ENCODE measurements around the gene SLC25A53. TPM values are rescaled to one million over a fixed set of nuclear protein-coding genes. Genes with fewer than 3 reads are reported as not detected.
"Not testable (repeated sequence)": the region's sequence is repeated elsewhere in the genome, so short reads cannot be mapped to it uniquely, and the experiment has no call there.

SLC25A53 gene
- total and polyA plus RNA-seq, 11 donors = 5.3 to 16.5 (median 10.9) TPM

GRCh38 chrX:104085477-104085876 lies 71.3 kb downstream of the SLC25A53 start:
- 90 to 100% (median 92%) methylated on average over 2 to 7 of the region's 7 CpGs for WGBS, 4 donors
- no peaks in the 10 kb centered on the region for H3K36me3 ChIP-seq
- no peak for DNase-seq
- intact Hi-C loops (cut with DNase I) = no loop called here
- H3K27me3 ChIP-seq = peaks cover 0 to 17% (median 0%) of the 10 kb centered on the region in 9 donors
- no peak overlapping the region for H3K27ac ChIP-seq
- no peak for ATAC-seq
- no peaks in the 10 kb centered on the region for H3K9me3 ChIP-seq
- TF ChIP-seq POLR2A (IDR thresholded peaks at IDR 0.05) = no peak
- TF ChIP-seq, protein P1, sequence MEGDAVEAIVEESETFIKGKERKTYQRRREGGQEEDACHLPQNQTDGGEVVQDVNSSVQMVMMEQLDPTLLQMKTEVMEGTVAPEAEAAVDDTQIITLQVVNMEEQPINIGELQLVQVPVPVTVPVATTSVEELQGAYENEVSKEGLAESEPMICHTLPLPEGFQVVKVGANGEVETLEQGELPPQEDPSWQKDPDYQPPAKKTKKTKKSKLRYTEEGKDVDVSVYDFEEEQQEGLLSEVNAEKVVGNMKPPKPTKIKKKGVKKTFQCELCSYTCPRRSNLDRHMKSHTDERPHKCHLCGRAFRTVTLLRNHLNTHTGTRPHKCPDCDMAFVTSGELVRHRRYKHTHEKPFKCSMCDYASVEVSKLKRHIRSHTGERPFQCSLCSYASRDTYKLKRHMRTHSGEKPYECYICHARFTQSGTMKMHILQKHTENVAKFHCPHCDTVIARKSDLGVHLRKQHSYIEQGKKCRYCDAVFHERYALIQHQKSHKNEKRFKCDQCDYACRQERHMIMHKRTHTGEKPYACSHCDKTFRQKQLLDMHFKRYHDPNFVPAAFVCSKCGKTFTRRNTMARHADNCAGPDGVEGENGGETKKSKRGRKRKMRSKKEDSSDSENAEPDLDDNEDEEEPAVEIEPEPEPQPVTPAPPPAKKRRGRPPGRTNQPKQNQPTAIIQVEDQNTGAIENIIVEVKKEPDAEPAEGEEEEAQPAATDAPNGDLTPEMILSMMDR (IDR thresholded peaks at IDR 0.05) = no peak
- no peak overlapping the region for H3K4me3 ChIP-seq
- no peaks in the 10 kb centered on the region for H3K4me1 ChIP-seq

DNA sequence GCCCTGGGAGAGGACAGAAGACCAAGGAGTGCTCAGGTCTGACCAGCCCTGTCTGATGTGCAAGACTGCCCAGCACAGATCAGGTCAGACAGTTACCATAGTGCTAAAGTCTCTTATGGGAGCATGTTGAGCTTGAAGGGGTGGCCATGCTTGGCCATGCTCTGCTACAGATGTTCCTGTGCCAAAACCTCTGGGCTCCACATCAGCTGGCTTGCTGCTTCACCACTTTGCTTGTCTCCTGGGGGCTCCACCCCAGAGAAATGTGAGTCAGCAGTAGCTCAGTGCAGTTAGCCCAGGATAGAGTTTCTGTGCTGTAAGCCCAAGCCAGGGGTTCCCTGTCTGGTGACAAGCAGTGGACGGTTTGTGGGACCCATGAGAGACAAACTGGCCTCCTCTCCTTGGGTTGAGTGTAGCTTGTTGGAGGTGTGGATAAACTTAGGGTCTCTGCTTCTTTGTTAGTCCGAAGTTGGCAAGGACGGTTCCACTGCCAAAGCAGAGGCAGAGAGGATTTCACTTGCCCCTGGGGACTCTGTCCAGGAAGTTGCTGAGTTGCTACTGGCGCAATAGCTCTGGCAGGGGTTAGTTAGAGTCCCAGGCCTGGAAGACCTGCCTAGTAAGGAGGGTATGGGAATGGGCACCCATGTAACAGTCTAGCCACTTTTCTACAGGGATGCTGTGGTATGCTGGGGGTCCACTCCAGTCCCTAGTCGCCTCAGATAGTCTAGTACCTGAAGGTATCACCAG lies 72.1 kb downstream of the SLC25A53 start:
- Histone ChIP-seq H3K4me1 (no peaks in the 10 kb centered on the region), H3K27me3 (peaks cover 0 to 17% (median 0%) of the 10 kb centered on the region in 9 donors), H3K4me3 (no peak overlapping the region), H3K27ac (no peak overlapping the region), H3K9me3 (no peaks in the 10 kb centered on the region), H3K36me3 (no peaks in the 10 kb centered on the region)
- ATAC-seq = no peak
- intact Hi-C loops (cut with DNase I) = no loop called here
- TF ChIP-seq, protein P1 (IDR thresholded peaks at IDR 0.05) = no peak
- TF ChIP-seq POLR2A (IDR thresholded peaks at IDR 0.05) = no peak
- DNase-seq = no peak
- 53 to 63% (median 57%) methylated on average over 5 of the region's 5 CpGs for WGBS, 4 donors

GRCh38 chrX:104084063-104084462 lies 72.7 kb downstream of the SLC25A53 start:
- H3K27ac ChIP-seq = no peak overlapping the region
- no peak for TF ChIP-seq POLR2A (IDR thresholded peaks at IDR 0.05)
- TF ChIP-seq, protein P1 (IDR thresholded peaks at IDR 0.05) = no peak
- WGBS, 4 donors = 56 to 100% (median 81%) methylated on average over 1 to 4 of the region's 4 CpGs
- no peak for ATAC-seq
- intact Hi-C loops (cut with DNase I) = no loop called here
- no peaks in the 10 kb centered on the region for H3K36me3 ChIP-seq
- no peaks in the 10 kb centered on the region for H3K4me1 ChIP-seq
- H3K27me3 ChIP-seq = peaks cover 0 to 13% (median 0%) of the 10 kb centered on the region in 9 donors
- no peak overlapping the region for H3K4me3 ChIP-seq
- H3K9me3 ChIP-seq = no peaks in the 10 kb centered on the region
- no peak for DNase-seq

GRCh38 chrX:104077854-104078253 lies 79.0 kb downstream of the SLC25A53 start:
- WGBS, 4 donors = no CpG with 5 or more reads among the region's 6 CpGs
- ATAC-seq; H3K9me3 ChIP-seq; H3K27ac ChIP-seq; intact Hi-C loops (cut with DNase I); DNase-seq; H3K27me3 ChIP-seq; H3K4me3 ChIP-seq; H3K36me3 ChIP-seq; H3K4me1 ChIP-seq: not testable (repeated sequence)

GRCh38 chrX:104075778-104076445 lies 80.9 kb downstream of the SLC25A53 start, which contains the start of gene TMSB15C:
TMSB15C (minus strand) TSS chrX:104076236.
- H3K27me3 ChIP-seq; H3K4me3 ChIP-seq; H3K9me3 ChIP-seq; H3K27ac ChIP-seq; H3K36me3 ChIP-seq; intact Hi-C loops (cut with DNase I); DNase-seq; H3K4me1 ChIP-seq: not testable (repeated sequence)
- peak in 3 of 4 donors; percentile 81 to 89 (median 88) for ATAC-seq
- no CpG with 5 or more reads among the region's 46 CpGs for WGBS, 4 donors

- H3K4me1 ChIP-seq; intact Hi-C loops (cut with DNase I); H3K9me3 ChIP-seq; DNase-seq; H3K36me3 ChIP-seq; H3K27me3 ChIP-seq; H3K4me3 ChIP-seq; H3K27ac ChIP-seq; ATAC-seq: not testable (repeated sequence)
- WGBS, 4 donors = 93 to 100% (median 97%) methylated on average over 5 to 9 of the region's 18 CpGs
These were observed 94.2 kb downstream of the SLC25A53 start for GRCh38 chrX:104062636-104063035.

- H3K4me1 ChIP-seq; H3K27me3 ChIP-seq; H3K9me3 ChIP-seq; H3K27ac ChIP-seq; ATAC-seq; H3K4me3 ChIP-seq; intact Hi-C loops (cut with DNase I); H3K36me3 ChIP-seq; DNase-seq: not testable (repeated sequence)
- WGBS, 4 donors = no CpG with 5 or more reads among the region's 13 CpGs
These were observed 101.9 kb downstream of the SLC25A53 start for GRCh38 chrX:104054956-104055355.

Measured in heart left ventricle (tissue), 16 donors.